Fibroblast of mammary gland (primary cell): ENCODE results near the gene TEX38.
"Not testable (repeated sequence)": the region's sequence is repeated elsewhere in the genome, so short reads cannot be mapped to it uniquely, and the experiment has no call there.

ENCODE experiments used
- DNase-seq: peaks from one replicate; pipeline ENCODE4 v3.0.0-alpha.2; 2010; ENCODE audit warnings: low read depth
- H3K4me3 ChIP-seq: 2 replicates; pipeline ENCODE4 v1.5.1; 2011; ENCODE audit warnings: low read depth, mild to moderate bottlenecking, low read length, moderate library complexity; ENCODE audit not compliant: control insufficient read depth
- TF ChIP-seq, protein P1 (sequence below): conservative IDR thresholded peaks from 2 replicates; pipeline ENCODE4 v1.5.1; 2011; ENCODE audit warnings: low read depth, low read length, inconsistent platforms; ENCODE audit not compliant: control insufficient read depth, insufficient read depth

The TEX38 gene

DNA sequence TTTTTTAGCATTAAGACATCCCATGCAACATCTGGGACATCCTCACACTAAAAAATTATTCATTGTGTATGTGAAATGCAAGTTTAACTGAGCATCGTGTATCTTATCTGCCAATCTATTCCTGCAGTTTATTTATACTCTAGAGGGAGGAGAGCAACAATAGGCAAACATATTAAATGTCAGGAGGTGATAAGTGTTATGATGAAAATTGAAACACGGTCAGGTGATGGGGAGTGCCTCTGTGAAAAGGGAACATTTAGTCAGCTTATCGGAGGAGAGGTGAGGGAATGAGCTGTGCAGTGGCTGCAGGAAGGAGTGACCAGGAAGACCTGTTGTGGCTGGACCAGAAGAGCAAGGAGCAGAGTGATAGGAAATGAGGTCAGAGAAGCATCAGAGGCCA lies 48.0 kb downstream of the TEX38 start:
- TF ChIP-seq, protein P1, sequence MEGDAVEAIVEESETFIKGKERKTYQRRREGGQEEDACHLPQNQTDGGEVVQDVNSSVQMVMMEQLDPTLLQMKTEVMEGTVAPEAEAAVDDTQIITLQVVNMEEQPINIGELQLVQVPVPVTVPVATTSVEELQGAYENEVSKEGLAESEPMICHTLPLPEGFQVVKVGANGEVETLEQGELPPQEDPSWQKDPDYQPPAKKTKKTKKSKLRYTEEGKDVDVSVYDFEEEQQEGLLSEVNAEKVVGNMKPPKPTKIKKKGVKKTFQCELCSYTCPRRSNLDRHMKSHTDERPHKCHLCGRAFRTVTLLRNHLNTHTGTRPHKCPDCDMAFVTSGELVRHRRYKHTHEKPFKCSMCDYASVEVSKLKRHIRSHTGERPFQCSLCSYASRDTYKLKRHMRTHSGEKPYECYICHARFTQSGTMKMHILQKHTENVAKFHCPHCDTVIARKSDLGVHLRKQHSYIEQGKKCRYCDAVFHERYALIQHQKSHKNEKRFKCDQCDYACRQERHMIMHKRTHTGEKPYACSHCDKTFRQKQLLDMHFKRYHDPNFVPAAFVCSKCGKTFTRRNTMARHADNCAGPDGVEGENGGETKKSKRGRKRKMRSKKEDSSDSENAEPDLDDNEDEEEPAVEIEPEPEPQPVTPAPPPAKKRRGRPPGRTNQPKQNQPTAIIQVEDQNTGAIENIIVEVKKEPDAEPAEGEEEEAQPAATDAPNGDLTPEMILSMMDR: no peak
- peak overlapping the region; percentile 71 for H3K4me3 ChIP-seq
- DNase-seq: no peak

DNA sequence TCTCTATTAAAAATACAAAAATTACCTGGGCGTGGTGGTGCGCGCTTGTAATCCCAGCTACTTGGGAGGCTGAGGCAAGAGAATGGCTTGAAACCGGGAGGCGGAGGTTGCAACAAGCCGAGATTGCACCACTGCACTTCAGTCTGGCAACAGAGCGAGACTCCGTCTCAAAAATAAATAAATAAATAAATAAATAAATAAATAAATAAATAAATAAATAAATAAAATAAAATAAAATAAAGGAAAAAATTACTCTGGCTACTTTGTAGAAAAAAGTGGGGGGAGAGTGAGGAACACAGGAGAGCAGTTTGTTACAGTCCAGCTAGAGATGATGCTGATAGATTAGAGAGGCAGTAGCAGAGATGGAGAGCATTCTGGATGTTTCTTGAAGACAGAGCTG lies 48.7 kb downstream of the TEX38 start:
- H3K4me3 ChIP-seq, DNase-seq: not testable (repeated sequence)

DNA sequence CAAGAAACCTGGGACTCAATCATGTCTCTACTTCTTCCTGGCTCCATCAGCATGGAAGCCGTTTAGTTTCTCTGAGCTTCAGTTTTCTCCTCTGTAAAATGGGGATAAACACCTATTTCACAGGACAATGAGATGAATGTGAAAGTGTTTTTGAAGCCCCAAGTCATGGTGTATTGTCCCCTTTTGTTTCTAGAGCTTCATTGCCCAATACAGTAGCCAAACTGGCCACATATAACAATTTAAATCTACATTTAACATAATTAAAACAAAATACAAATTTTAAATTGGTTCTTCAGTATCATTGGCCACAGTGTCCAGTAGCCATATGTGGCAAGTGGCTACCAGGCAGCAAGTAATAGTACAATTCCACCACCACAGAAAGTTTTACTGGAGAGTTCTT lies 49.5 kb downstream of the TEX38 start:
- no peak for DNase-seq
- TF ChIP-seq, protein P1: no peak
- no peak overlapping the region for H3K4me3 ChIP-seq

DNA sequence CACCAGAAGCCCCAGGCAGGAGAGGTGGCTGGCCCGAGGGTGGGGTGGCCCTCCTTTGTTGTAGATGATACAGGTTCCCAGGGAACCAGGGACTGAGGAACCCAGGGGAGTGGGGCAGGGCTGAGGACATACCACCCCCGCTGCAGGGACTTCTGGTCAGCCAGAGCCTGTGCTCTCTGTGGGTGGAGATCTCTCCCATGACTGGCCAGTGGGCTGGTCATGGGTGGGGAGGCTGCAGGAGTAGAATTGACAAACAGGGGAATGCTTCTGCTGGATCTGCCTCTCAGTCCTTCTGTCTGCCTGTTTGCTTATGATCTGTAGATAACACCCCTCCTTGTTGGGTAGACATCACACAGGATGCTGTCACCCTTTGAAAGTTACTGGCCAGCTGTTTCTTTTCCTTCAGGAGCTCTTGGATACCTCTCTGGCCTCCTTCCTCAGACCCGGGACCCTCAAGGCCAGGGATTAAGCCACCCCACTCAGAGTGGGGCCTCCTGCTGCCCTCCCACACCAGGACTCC lies 50.1 kb downstream of the TEX38 start:
- TF ChIP-seq, protein P1: no peak
- DNase-seq: no peak
- H3K4me3 ChIP-seq: no peak overlapping the region
